Measurements from ENCODE around the gene SDK1.

SDK1 gene

GRCh38 chr7:3464900-3465622 lies 164.0 kb downstream of the SDK1 start:
- no peak for DNase-seq

GRCh38 chr7:3466261-3466660 lies 165.2 kb downstream of the SDK1 start:
- no peak for DNase-seq

- DNase-seq, result no peak
Measured at GRCh38 chr7:3469641-3470040, 168.6 kb downstream of the SDK1 start.

GRCh38 chr7:3480197-3480596 lies 179.1 kb downstream of the SDK1 start:
- no peak for DNase-seq

GRCh38 chr7:3481435-3481834 lies 180.4 kb downstream of the SDK1 start:
- DNase-seq, result no peak

GRCh38 chr7:3482147-3482921 lies 181.3 kb downstream of the SDK1 start:
- DNase-seq, result peak; percentile 49

GRCh38 chr7:3486841-3487240 lies 185.8 kb downstream of the SDK1 start:
- no peak for DNase-seq

GRCh38 chr7:3488829-3489228 lies 187.8 kb downstream of the SDK1 start:
- DNase-seq, result no peak

- DNase-seq, result no peak
Measured at GRCh38 chr7:3493499-3493898, 192.4 kb downstream of the SDK1 start.

- DNase-seq, result no peak
Measured at GRCh38 chr7:3494947-3495346, 193.9 kb downstream of the SDK1 start.

GRCh38 chr7:3495530-3495929 lies 194.5 kb downstream of the SDK1 start:
- no peak for DNase-seq

- DNase-seq, result no peak
Measured at GRCh38 chr7:3495954-3496353, 194.9 kb downstream of the SDK1 start.

- DNase-seq, result no peak
Measured at GRCh38 chr7:3497796-3498195, 196.7 kb downstream of the SDK1 start.

- DNase-seq, result no peak
Measured at GRCh38 chr7:3501671-3502070, 200.6 kb downstream of the SDK1 start.

- DNase-seq, result no peak
Measured at GRCh38 chr7:3504384-3504783, 203.3 kb downstream of the SDK1 start.

- DNase-seq, result no peak
Measured at GRCh38 chr7:3510101-3511020, 209.3 kb downstream of the SDK1 start.

- no peak for DNase-seq
Measured at GRCh38 chr7:3517344-3517743, 216.3 kb downstream of the SDK1 start.

- no peak for DNase-seq
Measured at GRCh38 chr7:3518546-3518945, 217.5 kb downstream of the SDK1 start.

- DNase-seq, result peak; percentile 69
Measured at GRCh38 chr7:3520206-3520605, 219.2 kb downstream of the SDK1 start.

- DNase-seq, result no peak
Measured at GRCh38 chr7:3527496-3528124, 226.6 kb downstream of the SDK1 start.

- DNase-seq, result no peak
Measured at GRCh38 chr7:3533040-3533439, 232.0 kb downstream of the SDK1 start.

GRCh38 chr7:3537210-3537875 lies 236.3 kb downstream of the SDK1 start:
- DNase-seq, result no peak

Data from NCI-H345 (cell line).